ENCODE data around the gene TMEM81.

The TMEM81 gene

GRCh38 chr1:205076245-205076761 is 8.0 kb downstream of the TMEM81 start:
- DNase-seq (ENCODE audit: low read depth), result no peak
- no peak overlapping the region for H3K4me3 ChIP-seq (ENCODE audit: low read length)
- no peaks in the 10 kb centered on the region for H3K9me3 ChIP-seq (ENCODE audit: control insufficient read depth, low read length)
- no peaks in the 10 kb centered on the region for H3K36me3 ChIP-seq (ENCODE audit: control insufficient read depth, insufficient read depth, low read length, severe bottlenecking)
- H3K9ac ChIP-seq (ENCODE audit: low read length), result no peak overlapping the region
- H3K27me3 ChIP-seq (replicated peaks; ENCODE audit: control insufficient read depth, insufficient read depth, low read length), result no peaks in the 10 kb centered on the region
- peaks cover 24% of the 10 kb centered on the region for H3K4me1 ChIP-seq (ENCODE audit: control insufficient read depth, insufficient read depth, low read length)

DNA sequence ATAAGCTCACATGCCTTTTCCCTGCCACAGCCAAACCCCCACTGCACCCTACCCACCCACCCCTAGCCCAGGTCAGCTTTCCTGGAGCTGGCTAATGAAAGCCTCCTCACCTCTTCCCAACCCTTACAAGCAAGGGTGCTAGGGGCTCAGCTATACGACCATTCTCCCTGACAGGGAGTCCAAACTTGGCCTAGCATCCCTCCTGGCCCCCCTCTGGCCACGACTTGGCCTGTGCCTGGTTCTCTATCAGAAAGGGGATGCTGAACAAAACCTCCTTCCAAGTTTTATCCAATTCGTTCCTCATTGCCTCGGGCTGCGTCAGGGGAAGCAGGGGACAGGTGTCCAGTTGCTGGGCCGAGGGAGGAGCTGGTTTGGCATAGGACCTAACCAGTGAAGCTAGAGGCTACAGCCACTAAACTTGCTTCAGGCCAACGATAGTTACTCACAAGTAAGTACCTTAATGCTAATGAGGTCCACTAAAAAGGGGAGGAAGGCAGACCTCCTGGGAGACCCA is 8.6 kb downstream of the TMEM81 start:
- Histone ChIP-seq H3K36me3 (ENCODE audit: control insufficient read depth, insufficient read depth, low read length, severe bottlenecking) (no peaks in the 10 kb centered on the region), H3K9me3 (ENCODE audit: control insufficient read depth, low read length) (no peaks in the 10 kb centered on the region), H3K4me1 (ENCODE audit: control insufficient read depth, insufficient read depth, low read length) (peaks cover 24% of the 10 kb centered on the region), H3K4me3 (ENCODE audit: low read length) (no peak overlapping the region), H3K9ac (ENCODE audit: low read length) (no peak overlapping the region), H3K27me3 (replicated peaks; ENCODE audit: control insufficient read depth, insufficient read depth, low read length) (no peaks in the 10 kb centered on the region)
- no peak for DNase-seq (ENCODE audit: low read depth)

DNA sequence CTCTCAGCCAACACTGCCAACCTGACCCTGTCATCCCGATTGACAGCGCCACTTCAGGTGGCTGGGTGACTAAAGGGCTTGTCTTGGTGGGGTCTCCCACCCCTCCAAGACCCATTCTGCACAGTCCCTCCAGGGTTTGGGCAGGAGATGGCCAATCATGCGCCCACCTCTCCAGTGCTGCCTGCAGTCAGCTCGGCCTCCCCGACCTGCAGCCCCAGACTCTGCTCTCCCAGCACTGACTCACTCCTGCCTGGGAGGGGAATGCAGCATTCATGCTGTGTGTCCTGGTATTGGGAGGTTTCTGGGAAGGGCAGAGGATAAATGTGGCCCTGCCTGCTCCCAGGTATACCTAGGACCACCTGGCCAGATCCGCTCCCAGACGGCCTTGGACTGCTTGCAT is 9.7 kb downstream of the TMEM81 start:
- Histone ChIP-seq H3K36me3 (ENCODE audit: control insufficient read depth, insufficient read depth, low read length, severe bottlenecking) (no peaks in the 10 kb centered on the region), H3K27me3 (replicated peaks; ENCODE audit: control insufficient read depth, insufficient read depth, low read length) (no peaks in the 10 kb centered on the region), H3K4me3 (ENCODE audit: low read length) (no peak overlapping the region), H3K9me3 (ENCODE audit: control insufficient read depth, low read length) (no peaks in the 10 kb centered on the region), H3K9ac (ENCODE audit: low read length) (no peak overlapping the region), H3K4me1 (ENCODE audit: control insufficient read depth, insufficient read depth, low read length) (peaks cover 24% of the 10 kb centered on the region)
- no peak for DNase-seq (ENCODE audit: low read depth)

DNA sequence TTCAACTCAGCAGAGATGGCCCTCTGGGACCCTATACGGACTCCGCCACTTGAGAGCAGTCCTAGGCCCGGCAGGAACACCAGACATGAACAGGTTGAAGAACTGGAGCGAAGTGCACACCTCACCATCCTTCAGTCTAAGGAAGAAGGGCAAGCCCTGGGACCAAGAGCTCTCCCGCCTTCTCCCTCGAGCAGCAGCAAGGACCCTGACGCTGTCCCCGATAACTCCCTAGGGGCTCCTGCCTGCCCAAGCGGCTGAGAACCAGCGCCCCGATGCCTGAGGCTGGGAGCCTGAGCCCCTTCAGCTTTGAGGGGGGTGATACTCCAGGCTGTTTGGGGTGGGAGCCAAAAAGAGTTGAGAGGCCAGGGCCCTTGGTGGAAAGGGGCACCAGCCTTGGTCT is 10.2 kb downstream of the TMEM81 start:
- no peak overlapping the region for H3K4me3 ChIP-seq (ENCODE audit: low read length)
- no peaks in the 10 kb centered on the region for H3K9me3 ChIP-seq (ENCODE audit: control insufficient read depth, low read length)
- no peak for DNase-seq (ENCODE audit: low read depth)
- H3K9ac ChIP-seq (ENCODE audit: low read length), result no peak overlapping the region
- H3K36me3 ChIP-seq (ENCODE audit: control insufficient read depth, insufficient read depth, low read length, severe bottlenecking), result no peaks in the 10 kb centered on the region
- H3K4me1 ChIP-seq (ENCODE audit: control insufficient read depth, insufficient read depth, low read length), result peaks cover 26% of the 10 kb centered on the region
- no peaks in the 10 kb centered on the region for H3K27me3 ChIP-seq (replicated peaks; ENCODE audit: control insufficient read depth, insufficient read depth, low read length)

DNA sequence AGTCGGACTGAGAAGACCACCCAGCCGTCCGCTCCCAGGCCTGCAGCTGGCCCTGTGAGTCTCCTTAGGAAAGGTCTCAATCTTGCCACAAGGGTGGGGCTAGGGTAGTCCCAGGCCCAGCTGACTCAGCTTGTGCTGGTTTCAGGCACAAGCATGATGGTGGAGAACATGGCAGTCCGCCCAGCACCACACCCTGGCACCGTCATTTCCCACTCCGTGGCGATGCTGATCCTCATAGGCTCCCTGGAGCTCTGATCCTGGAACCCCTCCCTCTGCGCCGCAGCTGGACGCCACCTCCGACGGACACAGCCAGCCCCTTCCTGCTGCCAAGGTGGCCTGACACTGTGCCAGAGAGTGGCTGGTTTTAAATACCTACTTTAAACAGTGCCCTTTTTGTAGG is 10.7 kb downstream of the TMEM81 start:
- Histone ChIP-seq H3K9me3 (ENCODE audit: control insufficient read depth, low read length) (no peaks in the 10 kb centered on the region), H3K4me3 (ENCODE audit: low read length) (no peak overlapping the region), H3K9ac (ENCODE audit: low read length) (no peak overlapping the region), H3K4me1 (ENCODE audit: control insufficient read depth, insufficient read depth, low read length) (peaks cover 31% of the 10 kb centered on the region), H3K27me3 (replicated peaks; ENCODE audit: control insufficient read depth, insufficient read depth, low read length) (no peaks in the 10 kb centered on the region), H3K36me3 (ENCODE audit: control insufficient read depth, insufficient read depth, low read length, severe bottlenecking) (no peaks in the 10 kb centered on the region)
- DNase-seq (ENCODE audit: low read depth), result no peak

DNA sequence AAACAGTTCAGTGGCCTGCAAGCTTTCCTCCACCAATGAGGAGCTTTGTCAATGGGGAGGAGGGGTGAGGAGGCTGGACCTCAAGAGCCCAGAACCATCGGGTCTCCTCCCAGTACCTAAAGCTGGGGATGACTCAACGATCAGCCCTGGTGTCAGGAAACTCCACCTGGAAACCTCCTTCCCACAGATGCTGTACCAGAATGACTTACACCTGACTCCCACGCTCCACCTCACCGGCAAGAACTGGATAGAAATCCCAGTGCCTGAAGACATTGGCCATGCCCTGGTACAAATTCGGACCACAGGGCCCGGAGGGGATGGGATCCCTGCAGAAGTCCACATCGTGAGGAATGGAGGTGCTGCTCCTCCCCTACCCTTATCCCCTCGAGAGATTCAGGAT is 11.4 kb downstream of the TMEM81 start:
- H3K4me1 ChIP-seq (ENCODE audit: control insufficient read depth, insufficient read depth, low read length), result peaks cover 30% of the 10 kb centered on the region
- H3K4me3 ChIP-seq (ENCODE audit: low read length), result no peak overlapping the region
- H3K9ac ChIP-seq (ENCODE audit: low read length), result no peak overlapping the region
- no peak for DNase-seq (ENCODE audit: low read depth)
- no peaks in the 10 kb centered on the region for H3K9me3 ChIP-seq (ENCODE audit: control insufficient read depth, low read length)
- H3K27me3 ChIP-seq (replicated peaks; ENCODE audit: control insufficient read depth, insufficient read depth, low read length), result no peaks in the 10 kb centered on the region
- no peaks in the 10 kb centered on the region for H3K36me3 ChIP-seq (ENCODE audit: control insufficient read depth, insufficient read depth, low read length, severe bottlenecking)

DNA sequence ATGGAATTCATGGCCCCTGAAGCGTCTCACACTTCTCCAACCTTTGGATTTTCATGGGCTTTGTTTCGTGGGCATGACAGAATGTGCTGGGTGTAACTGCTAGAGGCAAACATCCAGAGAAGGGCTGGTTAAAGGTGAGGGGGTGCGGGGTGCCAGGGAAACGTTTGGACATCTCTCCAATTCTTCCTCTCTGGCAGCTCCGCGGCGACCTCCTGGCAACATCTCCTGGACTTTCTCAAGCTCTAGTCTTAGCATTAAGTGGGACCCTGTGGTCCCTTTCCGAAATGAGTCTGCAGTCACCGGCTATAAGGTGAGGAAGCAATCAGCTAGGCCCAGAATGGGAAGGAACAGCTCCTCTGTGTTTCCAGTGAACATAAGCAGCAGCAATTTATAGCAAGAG is 12.0 kb downstream of the TMEM81 start:
- Histone ChIP-seq H3K4me3 (ENCODE audit: low read length) (no peak overlapping the region), H3K4me1 (ENCODE audit: control insufficient read depth, insufficient read depth, low read length) (peaks cover 24% of the 10 kb centered on the region), H3K9me3 (ENCODE audit: control insufficient read depth, low read length) (no peaks in the 10 kb centered on the region), H3K27me3 (replicated peaks; ENCODE audit: control insufficient read depth, insufficient read depth, low read length) (no peaks in the 10 kb centered on the region), H3K36me3 (ENCODE audit: control insufficient read depth, insufficient read depth, low read length, severe bottlenecking) (no peaks in the 10 kb centered on the region), H3K9ac (ENCODE audit: low read length) (no peak overlapping the region)
- no peak for DNase-seq (ENCODE audit: low read depth)

DNA sequence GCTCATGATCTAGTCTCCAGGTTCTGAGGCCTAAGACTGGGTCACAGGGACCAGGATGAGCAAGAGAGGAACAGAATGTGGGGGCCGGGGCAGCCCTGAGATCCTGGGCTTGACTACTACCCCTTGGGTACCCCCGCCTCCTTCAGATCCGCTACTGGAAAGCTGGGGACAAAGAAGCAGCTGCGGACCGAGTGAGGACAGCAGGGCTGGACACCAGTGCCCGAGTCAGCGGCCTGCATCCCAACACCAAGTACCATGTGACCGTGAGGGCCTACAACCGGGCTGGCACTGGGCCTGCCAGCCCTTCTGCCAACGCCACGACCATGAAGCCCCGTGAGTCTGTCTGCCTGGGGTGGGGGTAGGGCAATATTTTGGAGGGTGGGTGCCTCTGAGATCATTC is 12.5 kb downstream of the TMEM81 start:
- H3K27me3 ChIP-seq (replicated peaks; ENCODE audit: control insufficient read depth, insufficient read depth, low read length), result no peaks in the 10 kb centered on the region
- peaks cover 19% of the 10 kb centered on the region for H3K4me1 ChIP-seq (ENCODE audit: control insufficient read depth, insufficient read depth, low read length)
- no peaks in the 10 kb centered on the region for H3K36me3 ChIP-seq (ENCODE audit: control insufficient read depth, insufficient read depth, low read length, severe bottlenecking)
- no peak overlapping the region for H3K9ac ChIP-seq (ENCODE audit: low read length)
- DNase-seq (ENCODE audit: low read depth), result no peak
- H3K9me3 ChIP-seq (ENCODE audit: control insufficient read depth, low read length), result no peaks in the 10 kb centered on the region
- no peak overlapping the region for H3K4me3 ChIP-seq (ENCODE audit: low read length)

GRCh38 chr1:205071028-205071409 is 13.2 kb downstream of the TMEM81 start:
- Histone ChIP-seq H3K4me1 (ENCODE audit: control insufficient read depth, insufficient read depth, low read length) (peaks cover 11% of the 10 kb centered on the region), H3K27me3 (replicated peaks; ENCODE audit: control insufficient read depth, insufficient read depth, low read length) (no peaks in the 10 kb centered on the region), H3K9ac (ENCODE audit: low read length) (no peak overlapping the region), H3K36me3 (ENCODE audit: control insufficient read depth, insufficient read depth, low read length, severe bottlenecking) (no peaks in the 10 kb centered on the region), H3K9me3 (ENCODE audit: control insufficient read depth, low read length) (no peaks in the 10 kb centered on the region), H3K4me3 (ENCODE audit: low read length) (no peak overlapping the region)
- no peak for DNase-seq (ENCODE audit: low read depth)

DNA sequence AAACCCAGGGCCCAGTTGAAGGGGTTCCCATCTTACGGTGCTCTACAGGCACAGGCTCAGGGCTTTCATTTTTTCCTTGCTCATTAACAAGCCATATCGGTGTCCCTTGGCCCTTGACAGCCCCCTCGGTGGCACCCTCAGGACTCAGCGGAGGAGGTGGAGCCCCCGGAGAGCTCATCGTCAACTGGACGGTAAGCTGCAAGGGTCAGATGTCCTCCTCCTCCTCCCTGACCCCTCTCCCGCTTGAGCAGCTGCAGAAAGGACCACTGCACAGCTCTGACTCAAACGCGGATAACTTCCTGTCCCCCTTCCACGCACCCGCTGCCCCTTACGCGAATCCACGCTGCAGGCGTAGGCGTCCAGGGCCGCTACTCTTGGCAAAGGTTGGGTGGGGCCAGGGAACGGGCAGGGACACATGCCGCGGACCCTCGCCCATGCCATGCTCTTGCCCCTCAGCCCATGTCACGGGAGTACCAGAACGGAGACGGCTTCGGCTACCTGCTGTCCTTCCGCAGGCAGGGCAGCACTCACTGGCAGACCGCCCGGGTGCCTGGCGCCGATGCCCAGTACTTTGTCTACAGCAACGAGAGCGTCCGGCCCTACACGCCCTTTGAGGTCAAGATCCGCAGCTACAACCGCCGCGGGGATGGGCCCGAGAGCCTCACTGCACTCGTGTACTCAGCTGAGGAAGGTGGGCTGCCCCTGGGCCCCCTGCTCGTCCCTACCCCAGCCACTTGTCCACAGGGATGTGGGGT is 14.7 kb downstream of the TMEM81 start:
- no peaks in the 10 kb centered on the region for H3K36me3 ChIP-seq (ENCODE audit: control insufficient read depth, insufficient read depth, low read length, severe bottlenecking)
- H3K9ac ChIP-seq (ENCODE audit: low read length), result peak overlapping the region; percentile 50
- no peak overlapping the region for H3K4me3 ChIP-seq (ENCODE audit: low read length)
- no peak for DNase-seq (ENCODE audit: low read depth)
- H3K4me1 ChIP-seq (ENCODE audit: control insufficient read depth, insufficient read depth, low read length), result peaks cover 11% of the 10 kb centered on the region
- no peaks in the 10 kb centered on the region for H3K9me3 ChIP-seq (ENCODE audit: control insufficient read depth, low read length)
- H3K27me3 ChIP-seq (replicated peaks; ENCODE audit: control insufficient read depth, insufficient read depth, low read length), result no peaks in the 10 kb centered on the region

DNA sequence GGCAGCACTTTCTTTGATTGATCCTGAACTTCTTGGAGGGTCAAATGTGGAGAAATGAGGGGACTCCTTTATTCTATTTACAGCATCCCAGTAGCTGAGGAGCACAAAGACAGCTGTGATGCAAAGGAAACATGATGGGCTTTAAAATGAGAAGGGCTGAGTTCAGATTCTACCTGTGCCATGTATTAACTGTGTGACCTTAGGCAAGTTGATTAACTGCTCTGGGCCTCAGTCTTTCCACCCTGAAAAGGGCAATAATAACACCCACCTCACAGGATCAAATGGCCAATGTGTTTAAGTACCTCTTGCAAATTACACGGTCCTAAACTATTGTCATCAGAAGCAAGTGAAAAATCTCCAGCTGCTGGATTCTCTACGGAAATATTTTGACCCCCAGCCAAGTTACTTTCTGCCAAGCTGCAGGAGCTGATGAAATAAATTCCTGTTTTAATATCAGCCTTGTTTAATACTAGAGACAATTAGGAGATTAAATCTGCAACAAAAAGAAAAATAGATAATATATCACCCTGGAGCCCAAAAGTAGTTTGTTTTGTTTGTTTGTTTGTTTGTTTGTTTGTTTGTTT is 15.7 kb downstream of the TMEM81 start:
- H3K36me3 ChIP-seq (ENCODE audit: control insufficient read depth, insufficient read depth, low read length, severe bottlenecking), result no peaks in the 10 kb centered on the region
- H3K27me3 ChIP-seq (replicated peaks; ENCODE audit: control insufficient read depth, insufficient read depth, low read length), result no peaks in the 10 kb centered on the region
- peak; percentile 33 for DNase-seq (ENCODE audit: low read depth)

More for the DNA sequence above, 15.7 kb downstream of the TMEM81 start:
- Histone ChIP-seq H3K4me3 (ENCODE audit: low read length) (no peak overlapping the region), H3K4me1 (ENCODE audit: control insufficient read depth, insufficient read depth, low read length) (peaks cover 11% of the 10 kb centered on the region), H3K9me3 (ENCODE audit: control insufficient read depth, low read length) (no peaks in the 10 kb centered on the region), H3K9ac (ENCODE audit: low read length) (peak overlapping the region; percentile 50)

Measured in adipocyte (in vitro differentiated cells).